CD8-positive, alpha-beta memory T cell (primary cell): ENCODE measurements around the gene GLIPR1L2. TPM values are rescaled to one million over a fixed set of nuclear protein-coding genes. Genes with fewer than 3 reads are reported as not detected.
"Not testable (repeated sequence)": the region's sequence is repeated elsewhere in the genome, so short reads cannot be mapped to it uniquely, and the experiment has no call there.

Experiments used
- CTCF ChIA-PET: fragments of 350-600 bp; sonication (Branson Sonifier 250); formaldehyde crosslinking; loops from one replicate; lab custom pipeline; 2021; ENCODE audit warnings: antibody characterized with exemption; lab: Charles Lee
- POLR2A ChIA-PET: fragments of 350-600 bp; sonication (Branson Sonifier 250); formaldehyde crosslinking; loops from one replicate; lab custom pipeline; 2021; ENCODE audit warnings: antibody characterized with exemption; lab: Charles Lee
- DNase-seq, 5 donors: peaks; one replicate each; pipeline versions ENCODE4 v3.0.0 to v3.0.0-alpha.2; 2020 to 2022; ENCODE audit warnings: mixed read lengths in 1 of 5
- H3K27ac ChIP-seq: one replicate; pipeline ENCODE4 v1.7.0; 2013; ENCODE audit warnings: low read depth, mild to moderate bottlenecking, low read length, moderate library complexity
- H3K27me3 ChIP-seq: 2 replicates; pipeline ENCODE4 v1.7.0; 2013; ENCODE audit warnings: low read length, mild to moderate bottlenecking; ENCODE audit not compliant: insufficient read depth, poor library complexity, severe bottlenecking
- H3K36me3 ChIP-seq: 2 replicates; pipeline ENCODE4 v1.7.0; 2013; ENCODE audit warnings: mild to moderate bottlenecking, low read length, moderate library complexity; ENCODE audit not compliant: insufficient read depth
- H3K4me1 ChIP-seq: 2 replicates; pipeline ENCODE4 v1.7.0; 2013; ENCODE audit warnings: mild to moderate bottlenecking, low read length, moderate library complexity; ENCODE audit not compliant: insufficient read depth
- H3K4me3 ChIP-seq: 2 replicates; pipeline ENCODE4 v1.7.0; 2013; ENCODE audit warnings: mild to moderate bottlenecking, low read length
- H3K9me3 ChIP-seq: 2 replicates; pipeline ENCODE4 v1.7.0; 2013; ENCODE audit warnings: mild to moderate bottlenecking, low read length
- H3K27ac Mint-ChIP-seq, 8 donors: one replicate each; pipeline ENCODE4 v1.8.0; 2020 to 2021; ENCODE audit warnings: mixed read lengths in 8 of 8, mild to moderate bottlenecking in 6 of 8, inconsistent platforms in 3 of 8, moderate library complexity in 3 of 8
- H3K27me3 Mint-ChIP-seq, 2 donors: one replicate each; pipeline ENCODE4 v1.8.0; 2020 to 2021; ENCODE audit warnings: mixed read lengths in 2 of 2, mild to moderate bottlenecking in 1 of 2, moderate library complexity in 1 of 2
- H3K36me3 Mint-ChIP-seq, 3 donors: one replicate each; pipeline ENCODE4 v1.8.0; 2020 to 2021; ENCODE audit warnings: mixed read lengths in 3 of 3, inconsistent platforms in 1 of 3, mild to moderate bottlenecking in 1 of 3
- H3K4me1 Mint-ChIP-seq, 3 donors: one replicate each; pipeline ENCODE4 v1.8.0; 2020 to 2021; ENCODE audit warnings: mixed read lengths in 3 of 3, inconsistent platforms in 1 of 3, mild to moderate bottlenecking in 1 of 3
- H3K4me3 Mint-ChIP-seq, 7 donors: one replicate each; pipeline ENCODE4 v1.8.0; 2020 to 2021; ENCODE audit warnings: mixed read lengths in 7 of 7, mild to moderate bottlenecking in 6 of 7, moderate library complexity in 4 of 7, inconsistent platforms in 2 of 7
- H3K9me3 Mint-ChIP-seq, 5 donors: one replicate each; pipeline ENCODE4 v1.8.0; 2020 to 2022; ENCODE audit warnings: mixed read lengths in 5 of 5, mild to moderate bottlenecking in 3 of 5, moderate library complexity in 2 of 5, inconsistent platforms in 1 of 5
- polyA plus RNA-seq: library from polyadenylated mRNA; unstranded; fragments of 300-500 nt; fragmentation: Illumina TruSeq; gene quantifications from one replicate; pipeline ENCODE4 v1.2.3, GENCODE V29; 2021
- total RNA-seq, 2 experiments: library from RNA; stranded (reverse); gene quantifications; one replicate each; pipeline ENCODE4 v1.2.3, GENCODE V29; 2021

Gene GLIPR1L2
- total and polyA plus RNA-seq, 3 experiments from 2014 or later = 0.92 TPM; not detected in 2

- no peak for DNase-seq
- H3K4me3 ChIP-seq = no peak overlapping the region
- CTCF ChIA-PET = no interaction called here
- no peak overlapping the region for H3K27ac ChIP-seq
- peak overlapping the region in 1 of 8 donors; percentile 50 for H3K27ac Mint-ChIP-seq
- H3K4me3 Mint-ChIP-seq = no peak overlapping the region
- H3K27me3 Mint-ChIP-seq = peaks cover 0 to 4% of the 10 kb centered on the region in 2 donors
- H3K4me1 Mint-ChIP-seq = no peaks in the 10 kb centered on the region
- peaks cover 0 to 7% (median 4%) of the 10 kb centered on the region in 3 donors for H3K36me3 Mint-ChIP-seq
- no peaks in the 10 kb centered on the region for H3K9me3 ChIP-seq
- no peaks in the 10 kb centered on the region for H3K36me3 ChIP-seq
- H3K9me3 Mint-ChIP-seq = peaks cover 0 to 5% (median 2%) of the 10 kb centered on the region in 5 donors
- POLR2A ChIA-PET = interaction anchor here (0.5 kb wide), 1 partner anchor 9 kb away, joined by 5 read pairs; no protein-coding TSS in a partner anchor
- H3K4me1 ChIP-seq = no peaks in the 10 kb centered on the region
- no peaks in the 10 kb centered on the region for H3K27me3 ChIP-seq
Measured at GRCh38 chr12:75444429-75445136, 53.7 kb downstream of the GLIPR1L2 start.

DNA sequence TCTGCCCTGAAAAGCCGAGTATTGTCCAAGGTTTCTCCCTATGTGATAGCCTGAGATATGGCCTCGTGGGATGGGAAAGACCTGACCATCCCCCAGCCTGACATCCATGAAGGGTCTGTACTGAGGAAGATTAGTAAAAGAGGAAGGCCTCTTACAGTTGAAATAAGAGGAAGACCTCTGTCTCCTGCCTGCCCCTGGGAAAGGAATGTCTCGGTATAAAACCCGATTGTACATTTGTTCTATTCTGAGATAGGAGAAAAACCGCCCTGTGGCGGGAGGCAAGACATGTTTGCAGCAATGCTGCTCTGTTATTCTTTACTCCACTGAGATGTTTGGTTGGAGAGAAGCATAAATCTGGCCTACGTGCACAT, 54.2 kb downstream of the GLIPR1L2 start:
- H3K4me1 Mint-ChIP-seq, H3K27me3 ChIP-seq, H3K9me3 ChIP-seq, H3K36me3 Mint-ChIP-seq, H3K9me3 Mint-ChIP-seq, H3K4me3 Mint-ChIP-seq, H3K4me1 ChIP-seq, H3K27ac Mint-ChIP-seq, H3K4me3 ChIP-seq, H3K27me3 Mint-ChIP-seq, DNase-seq, POLR2A ChIA-PET, CTCF ChIA-PET, H3K36me3 ChIP-seq, H3K27ac ChIP-seq: not testable (repeated sequence)

DNA sequence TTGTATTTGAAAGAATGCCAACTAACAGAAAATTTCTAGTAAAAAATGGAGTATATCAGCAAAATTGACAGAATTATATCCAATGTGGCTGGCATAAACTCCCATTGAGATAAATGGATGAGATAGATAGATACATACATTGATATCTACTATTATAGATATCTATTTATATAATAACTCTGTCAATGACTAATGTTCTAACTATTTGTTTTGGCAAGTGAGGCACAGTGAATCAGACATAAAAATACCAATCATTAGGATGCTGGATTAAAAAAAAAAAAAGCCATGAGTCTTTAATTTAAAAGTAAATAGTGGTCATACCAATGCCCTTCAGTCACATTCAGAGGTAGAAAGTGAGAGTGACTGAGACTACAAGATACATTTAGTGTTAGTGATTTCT, 56.0 kb downstream of the GLIPR1L2 start:
- no peaks in the 10 kb centered on the region for H3K27me3 ChIP-seq
- no peaks in the 10 kb centered on the region for H3K4me1 ChIP-seq
- H3K9me3 ChIP-seq = no peaks in the 10 kb centered on the region
- no peak for DNase-seq
- ChIA-PET POLR2A (no interaction called here), CTCF (interaction anchor here (1.1 to 2.5 kb wide), 3 partner anchors 8 to 58 kb away, joined by 3 to 10 read pairs (median 6); no protein-coding TSS in a partner anchor)
- no peak overlapping the region for H3K4me3 ChIP-seq
- Mint-ChIP-seq H3K27me3 (no peaks in the 10 kb centered on the region), H3K36me3 (no peaks in the 10 kb centered on the region), H3K4me3 (no peak overlapping the region), H3K9me3 (no peaks in the 10 kb centered on the region), H3K4me1 (peaks cover 0 to 3% (median 0%) of the 10 kb centered on the region in 3 donors), H3K27ac (no peak overlapping the region)
- no peak overlapping the region for H3K27ac ChIP-seq
- no peaks in the 10 kb centered on the region for H3K36me3 ChIP-seq

DNA sequence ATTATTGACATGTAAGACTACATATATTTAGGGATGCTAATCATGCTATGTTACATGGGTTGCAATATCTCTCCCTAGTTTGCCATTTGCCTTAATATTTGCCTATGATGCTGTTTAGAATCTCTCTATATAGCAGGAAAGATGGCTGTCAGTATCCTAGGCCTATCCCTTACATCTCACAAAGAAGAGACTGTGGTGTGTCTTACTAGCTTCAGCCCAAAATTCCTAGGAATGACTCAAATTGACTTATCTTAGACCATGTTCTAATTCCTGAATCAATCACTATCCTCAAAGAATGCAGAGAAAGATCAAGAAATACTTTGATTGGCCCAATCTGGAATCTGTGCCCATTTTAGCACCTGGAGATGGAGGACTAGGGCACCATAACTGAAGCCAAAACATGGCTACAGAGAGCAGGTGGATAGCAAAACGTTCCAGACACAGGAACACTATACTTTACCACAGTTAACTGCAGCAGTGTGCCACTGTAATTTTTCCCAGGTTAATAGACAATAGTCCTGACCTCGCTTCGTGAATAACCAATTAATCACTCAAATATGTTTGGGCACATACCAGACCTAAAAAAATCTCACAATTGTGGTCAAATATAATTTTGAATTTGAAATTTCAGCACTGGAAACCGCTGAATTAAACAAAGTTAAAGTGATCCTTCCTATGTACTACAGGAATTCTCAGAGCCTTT, 57.0 kb downstream of the GLIPR1L2 start:
- Mint-ChIP-seq H3K27me3 (no peaks in the 10 kb centered on the region), H3K27ac (no peak overlapping the region)

GRCh38 chr12:75452675-75453330, 61.9 kb downstream of the GLIPR1L2 start:
- Mint-ChIP-seq H3K4me3 (no peak overlapping the region), H3K9me3 (peaks cover 0 to 3% (median 2%) of the 10 kb centered on the region in 5 donors), H3K4me1 (peaks cover 21 to 27% (median 23%) of the 10 kb centered on the region in 3 donors), H3K27ac (no peak overlapping the region), H3K27me3 (no peaks in the 10 kb centered on the region), H3K36me3 (no peaks in the 10 kb centered on the region)
- ChIA-PET CTCF (interaction anchor here (1.2 kb wide), 2 partner anchors 31 to 32 kb away, joined by 4 read pairs; no protein-coding TSS in a partner anchor), POLR2A (no interaction called here)
- H3K36me3 ChIP-seq = no peaks in the 10 kb centered on the region
- no peak for DNase-seq
- no peaks in the 10 kb centered on the region for H3K9me3 ChIP-seq
- no peak overlapping the region for H3K27ac ChIP-seq
- no peak overlapping the region for H3K4me3 ChIP-seq
- peaks cover 13% of the 10 kb centered on the region for H3K4me1 ChIP-seq
- H3K27me3 ChIP-seq = no peaks in the 10 kb centered on the region

More for the DNA sequence above, 57.0 kb downstream of the GLIPR1L2 start:
- Histone ChIP-seq H3K4me1 (no peaks in the 10 kb centered on the region), H3K9me3 (no peaks in the 10 kb centered on the region), H3K36me3 (no peaks in the 10 kb centered on the region), H3K4me3 (no peak overlapping the region), H3K27ac (no peak overlapping the region), H3K27me3 (no peaks in the 10 kb centered on the region)
- Mint-ChIP-seq H3K4me1 (peaks cover 0 to 5% (median 0%) of the 10 kb centered on the region in 3 donors), H3K4me3 (no peak overlapping the region), H3K36me3 (no peaks in the 10 kb centered on the region), H3K9me3 (no peaks in the 10 kb centered on the region)
- ChIA-PET CTCF (interaction anchor here (2.5 kb wide), 1 partner anchor 10 kb away, joined by 10 read pairs; no protein-coding TSS in a partner anchor), POLR2A (no interaction called here)
- no peak for DNase-seq

GRCh38 chr12:75455839-75456238, 65.0 kb downstream of the GLIPR1L2 start:
- Mint-ChIP-seq H3K27ac (peak overlapping the region in 1 of 8 donors; percentile 3), H3K4me1 (peaks cover 48 to 56% (median 51%) of the 10 kb centered on the region in 3 donors), H3K4me3 (peak overlapping the region in 1 of 7 donors; percentile 1), H3K9me3 (peaks cover 0 to 8% (median 3%) of the 10 kb centered on the region in 5 donors), H3K27me3 (no peaks in the 10 kb centered on the region), H3K36me3 (peaks cover 0 to 3% (median 0%) of the 10 kb centered on the region in 3 donors)
- peaks cover 36% of the 10 kb centered on the region for H3K4me1 ChIP-seq
- no peak overlapping the region for H3K4me3 ChIP-seq
- no peak for DNase-seq
- H3K36me3 ChIP-seq = no peaks in the 10 kb centered on the region
- no peak overlapping the region for H3K27ac ChIP-seq
- H3K9me3 ChIP-seq = no peaks in the 10 kb centered on the region
- ChIA-PET POLR2A (interaction anchor here (0.5 kb wide), 1 partner anchor 595 kb away, joined by 8 read pairs; no protein-coding TSS in a partner anchor), CTCF (interaction anchor here (0.6 to 3.2 kb wide), 7 partner anchors 10 to 29 kb away, joined by 3 to 27 read pairs (median 3); partner anchors contain the start of gene GLIPR1)
- H3K27me3 ChIP-seq = no peaks in the 10 kb centered on the region

GRCh38 chr12:75457191-75457590, 66.3 kb downstream of the GLIPR1L2 start:
- peak in 2 of 5 donors; percentile 32 to 38 for DNase-seq
- H3K4me3 Mint-ChIP-seq = peak overlapping the region in 6 of 7 donors; percentile 6 to 55 (median 49)
- H3K27me3 ChIP-seq = no peaks in the 10 kb centered on the region
- H3K27me3 Mint-ChIP-seq = no peaks in the 10 kb centered on the region
- H3K27ac Mint-ChIP-seq = peak overlapping the region in 7 of 8 donors; percentile 1 to 48 (median 12)
- no peak overlapping the region for H3K27ac ChIP-seq
- peaks cover 0 to 8% (median 3%) of the 10 kb centered on the region in 5 donors for H3K9me3 Mint-ChIP-seq
- no peaks in the 10 kb centered on the region for H3K36me3 ChIP-seq
- CTCF ChIA-PET = interaction anchor here (0.9 to 3.2 kb wide), 5 partner anchors 20 to 123 kb away, joined by 3 to 27 read pairs (median 6); partner anchors contain the start of genes GLIPR1 and GLIPR1L1
- H3K4me3 ChIP-seq = no peak overlapping the region
- H3K36me3 Mint-ChIP-seq = peaks cover 0 to 3% (median 0%) of the 10 kb centered on the region in 3 donors
- POLR2A ChIA-PET = interaction anchor here (0.5 to 1.2 kb wide), 4 partner anchors 23 to 66 kb away, joined by 4 to 7 read pairs (median 4); partner anchors contain the start of genes GLIPR1 and KRR1
- peaks cover 48 to 56% (median 55%) of the 10 kb centered on the region in 3 donors for H3K4me1 Mint-ChIP-seq
- H3K4me1 ChIP-seq = peaks cover 36% of the 10 kb centered on the region
- no peaks in the 10 kb centered on the region for H3K9me3 ChIP-seq
